A549 (cell line): Measurements from ENCODE around the gene ANKRD6.

Experiments used
- CBX2 ChIP-seq: fragments of 200-600 bp; sonication (generic); IDR thresholded peaks from 2 replicates; pipeline ENCODE4 v1.6.1; 2016; ENCODE audit warnings: low read depth, mild to moderate bottlenecking, borderline replicate concordance
- CTCF ChIP-seq: fragments of >200 bp; sonication (Bioruptor Twin); formaldehyde crosslinking; IDR thresholded peaks from 3 replicates; pipeline ENCODE4 v1.5.1; 2016
- EP300 ChIP-seq, 2 experiments: fragments of >200 bp; sonication (Bioruptor Twin); formaldehyde crosslinking; IDR thresholded peaks; 2 replicates in 1 of 2; 3 replicates in 1 of 2; pipeline ENCODE4 v1.6.1; 2016 to 2017
- KDM1A ChIP-seq: fragments of 200-600 bp; sonication (generic); IDR thresholded peaks from 2 replicates; pipeline ENCODE4 v1.6.1; 2016; ENCODE audit warnings: low read depth, mild to moderate bottlenecking
- MAX ChIP-seq: IDR thresholded peaks from 2 replicates; pipeline ENCODE4 v1.6.1; 2012
- MYC ChIP-seq: IDR thresholded peaks from 2 replicates; pipeline ENCODE4 v1.6.1; 2012; ENCODE audit warnings: mild to moderate bottlenecking, inconsistent platforms, low read length, improper control_type of control experiment, borderline replicate concordance
- RAD21 ChIP-seq, 2 experiments: fragments of >200 bp in 1 of 2; sonication (Bioruptor Twin) in 1 of 2; formaldehyde crosslinking in 1 of 2; IDR thresholded peaks in 1 of 2; conservative IDR thresholded peaks in 1 of 2; 2 replicates in 1 of 2; 3 replicates in 1 of 2; pipeline ENCODE4 v1.6.1; 2012 to 2018; ENCODE audit warnings: inconsistent platforms in 1 of 2
- RFX5 ChIP-seq: fragments of 450-650 bp; IDR thresholded peaks from 2 replicates; pipeline ENCODE4 v1.7.1; 2014; ENCODE audit warnings: antibody characterized with exemption, mild to moderate bottlenecking, moderate library complexity
- TF ChIP-seq, protein P1 (sequence below): fragments of 450-650 bp; IDR thresholded peaks from 2 replicates; pipeline ENCODE4 v1.6.1; 2014; ENCODE audit warnings: antibody characterized with exemption

DNA sequence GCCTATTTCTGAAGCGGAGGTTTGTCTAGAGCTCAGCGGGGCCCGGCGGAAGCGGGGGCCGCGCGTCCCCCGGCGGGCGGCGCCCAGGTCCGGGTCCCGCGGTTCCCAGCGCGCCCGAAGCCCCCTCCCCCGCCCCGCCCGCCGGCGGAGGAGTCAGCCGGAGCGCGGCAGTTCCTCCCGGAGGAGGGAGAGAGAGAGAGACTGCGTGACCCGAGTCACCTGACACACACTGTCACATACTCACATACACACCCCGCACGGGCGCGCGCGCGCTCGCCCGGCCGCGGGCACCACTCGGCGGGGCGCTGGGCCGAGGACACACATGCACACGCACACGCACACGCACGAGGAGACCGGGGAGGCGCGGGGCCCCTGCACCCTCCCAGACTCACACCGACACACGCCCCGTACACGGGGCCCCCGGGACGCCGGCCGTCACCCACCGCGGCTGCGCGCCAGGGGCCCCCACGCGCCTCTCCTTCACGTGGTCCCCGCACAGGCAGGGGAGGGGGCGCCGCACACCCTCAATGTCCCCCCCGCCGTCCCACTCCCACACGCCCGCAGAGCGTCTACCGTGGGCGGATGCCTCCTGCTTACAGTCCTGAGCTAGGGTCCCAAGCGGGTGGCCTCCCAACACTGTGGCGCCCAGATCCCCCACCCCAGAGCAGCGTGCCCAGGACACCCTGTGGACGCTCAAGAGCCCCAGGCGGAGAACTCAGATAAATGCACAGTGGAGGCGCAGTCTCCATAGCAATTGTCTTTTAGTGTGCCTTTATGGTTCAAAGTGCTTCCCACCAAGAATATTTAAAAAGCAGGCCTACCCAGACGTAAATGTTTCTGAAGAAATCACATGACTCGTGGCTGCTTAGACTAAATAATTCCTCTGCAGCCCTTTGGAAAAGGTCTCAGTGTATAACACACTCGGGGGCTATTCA, 20.6 kb upstream of the ANKRD6 start, which contains the start of gene RRAGD:
- no peak for TF ChIP-seq KDM1A
- TF ChIP-seq EP300 (IDR thresholded peaks at IDR 0.05): no peak
- no peak for TF ChIP-seq CTCF
- TF ChIP-seq CBX2: no peak
- TF ChIP-seq, protein P1, sequence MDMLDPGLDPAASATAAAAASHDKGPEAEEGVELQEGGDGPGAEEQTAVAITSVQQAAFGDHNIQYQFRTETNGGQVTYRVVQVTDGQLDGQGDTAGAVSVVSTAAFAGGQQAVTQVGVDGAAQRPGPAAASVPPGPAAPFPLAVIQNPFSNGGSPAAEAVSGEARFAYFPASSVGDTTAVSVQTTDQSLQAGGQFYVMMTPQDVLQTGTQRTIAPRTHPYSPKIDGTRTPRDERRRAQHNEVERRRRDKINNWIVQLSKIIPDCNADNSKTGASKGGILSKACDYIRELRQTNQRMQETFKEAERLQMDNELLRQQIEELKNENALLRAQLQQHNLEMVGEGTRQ: no peak
- no peak for TF ChIP-seq MYC
- TF ChIP-seq RFX5: no peak
- TF ChIP-seq RAD21 (conservative IDR thresholded peaks at IDR 0.05 in 1 of 2, IDR thresholded peaks at IDR 0.05 in 1 of 2): no peak
- 0 out of 2 replicates have a peak, but pooled peaks have one; percentile 12 for TF ChIP-seq MAX
